ENCODE results near the gene NCMAP.

The NCMAP gene

GRCh38 chr1:24636661-24637357, 80.9 kb downstream of the NCMAP start:
- DNase-seq, result no peak

- DNase-seq, result no peak
Observed at GRCh38 chr1:24639094-24639493, 83.2 kb downstream of the NCMAP start.

GRCh38 chr1:24639881-24640280, 84.0 kb downstream of the NCMAP start:
- DNase-seq, result no peak

GRCh38 chr1:24640288-24640687, 84.4 kb downstream of the NCMAP start:
- DNase-seq, result no peak

- DNase-seq, result no peak
Observed at GRCh38 chr1:24641646-24642151, 85.8 kb downstream of the NCMAP start.

- DNase-seq, result peak; percentile 97
Observed at GRCh38 chr1:24642481-24643362, 86.8 kb downstream of the NCMAP start, which contains the start of gene SRRM1. Gene SRRM1, plus strand, starts transcription at chr1:24643302. Its CDS starts 25 bp downstream, at chr1:24643327.

GRCh38 chr1:24643363-24644099, 87.6 kb downstream of the NCMAP start:
- DNase-seq, result no peak

- no peak for DNase-seq
Observed at GRCh38 chr1:24644100-24644384, 88.2 kb downstream of the NCMAP start.

- DNase-seq, result no peak
Observed at GRCh38 chr1:24648919-24649318, 93.0 kb downstream of the NCMAP start.

GRCh38 chr1:24652382-24652781, 96.5 kb downstream of the NCMAP start:
- no peak for DNase-seq

- DNase-seq, result no peak
Observed at GRCh38 chr1:24654010-24654409, 98.1 kb downstream of the NCMAP start.

GRCh38 chr1:24656046-24656445, 100.2 kb downstream of the NCMAP start:
- no peak for DNase-seq

- no peak for DNase-seq
Observed at GRCh38 chr1:24657781-24658180, 101.9 kb downstream of the NCMAP start.

Measured in NCI-H510A treated with DMSO at 0.1 percent for 48 hours (cell line).